ENCODE results near the gene MEGF8. TPM values are rescaled to one million over a fixed set of nuclear protein-coding genes. Genes with fewer than 3 reads are reported as not detected.

The MEGF8 gene
- total and polyA plus RNA-seq, 2 experiments from 2014 or later: 5.4 to 26.6 TPM

DNA sequence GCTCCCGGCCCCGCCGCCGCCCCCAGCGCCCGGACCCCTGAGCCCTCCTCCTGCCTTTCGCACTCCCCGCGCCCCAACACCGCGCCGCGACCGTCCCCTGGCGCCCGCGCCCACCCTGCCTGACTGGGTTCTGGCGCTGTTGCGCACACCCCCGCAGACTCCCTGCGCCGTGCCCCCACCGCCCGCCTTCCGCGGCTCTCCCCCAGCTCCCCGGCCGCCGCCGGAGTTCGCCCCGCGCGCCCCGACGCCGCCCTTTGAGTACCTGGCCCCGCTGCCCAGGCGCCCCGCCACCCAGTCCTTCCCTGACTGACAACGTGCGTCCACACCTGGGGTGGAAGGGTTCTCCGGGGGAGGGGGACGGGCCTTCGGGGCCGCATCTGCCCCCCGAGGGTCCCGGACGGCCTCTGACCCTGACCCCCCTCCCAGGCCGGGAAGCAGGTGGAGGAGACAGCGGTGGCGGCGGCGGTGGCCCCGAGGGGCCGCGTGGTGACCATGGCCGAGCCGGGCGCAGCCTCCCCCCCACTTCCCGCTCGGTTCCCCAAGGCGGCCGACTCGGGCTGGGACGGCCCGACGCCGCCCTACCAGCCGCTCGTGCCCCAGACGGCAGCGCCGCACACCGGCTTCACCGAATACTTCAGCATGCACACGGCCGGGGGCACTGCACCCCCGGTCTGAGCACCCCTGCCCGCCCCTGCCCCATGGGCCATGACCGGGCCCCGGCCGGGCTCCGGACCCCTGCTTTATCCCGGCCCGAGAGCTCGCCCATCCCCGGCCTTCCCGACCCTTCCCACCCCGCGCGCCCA lies 1.4 kb upstream of the MEGF8 start:
- in situ Hi-C loops (cut with MboI): no loop called here

DNA sequence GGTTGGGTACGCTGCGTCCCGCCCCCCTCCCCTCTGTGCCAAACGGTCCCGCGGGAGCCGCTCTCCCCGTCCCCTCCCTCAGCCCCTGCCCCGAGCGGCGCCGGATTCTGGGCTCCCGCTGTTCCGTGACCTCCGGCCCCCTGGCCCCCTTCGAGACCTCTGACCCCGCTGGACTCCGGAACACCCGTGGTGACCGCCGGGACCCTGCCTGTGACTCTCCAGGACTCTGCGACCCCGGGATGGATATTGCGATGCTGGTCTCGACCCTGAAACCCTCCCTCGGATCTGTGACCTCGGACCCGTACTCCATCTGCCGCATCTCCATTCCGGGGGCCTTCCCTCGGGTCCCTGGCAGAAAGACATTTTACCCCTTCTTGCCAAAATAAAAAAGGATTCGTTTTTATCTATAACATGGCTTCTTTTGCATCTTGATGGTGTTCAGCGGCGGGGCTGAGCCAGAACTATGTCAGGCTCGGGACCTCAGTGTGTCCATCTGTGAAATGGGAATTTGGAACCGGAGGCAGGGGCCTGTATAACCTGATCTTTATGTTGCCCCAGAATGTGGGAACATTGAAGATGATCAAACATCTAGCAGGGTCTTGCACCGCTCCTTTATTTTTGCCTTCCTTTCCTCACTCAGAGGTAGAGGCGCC lies 654 bp upstream of the MEGF8 start:
- Histone ChIP-seq H3K27ac (no peak overlapping the region), H3K27me3 (replicated peaks; ENCODE audit: insufficient read depth) (peaks cover 18% of the 10 kb centered on the region), H3K9ac (no peak overlapping the region), H3K9me2 (ENCODE audit: insufficient read depth) (no peaks in the 10 kb centered on the region), H3K36me3 (ENCODE audit: low read depth) (no peaks in the 10 kb centered on the region), H3F3A (ENCODE audit: insufficient read depth) (no peaks in the 10 kb centered on the region), H3K4me1 (ENCODE audit: insufficient read depth) (peaks cover 5% of the 10 kb centered on the region; the same call in 1 of the 2 replicates), H3K4me3 (peak overlapping the region; percentile 32), H3K9me3 (ENCODE audit: low read depth) (no peaks in the 10 kb centered on the region), H2AFZ (peak overlapping the region; percentile 59), H3K4me2 (ENCODE audit: unreplicated experiment) (peak overlapping the region; percentile 32), H4K20me1 (ENCODE audit: insufficient read depth) (no peaks in the 10 kb centered on the region), H3K79me2 (ENCODE audit: insufficient read depth) (peaks cover 30% of the 10 kb centered on the region)
- 2% methylated on average over 23 to 38 of the region's 38 CpGs for WGBS, 2 experiments (ENCODE audit: low coverage in 1 of 2, low lambda C conversion rate in 2 of 2, missing lambda C conversion rate in 2 of 2)
- in situ Hi-C loops (cut with MboI): no loop called here
- TF ChIP-seq EZH2phosphoT487 (IDR thresholded peaks at IDR 0.05; ENCODE audit: insufficient read depth, low read depth) (0 out of 2 replicates have a peak, but pooled peaks have one; percentile 60), EZH2 (IDR thresholded peaks at IDR 0.05; ENCODE audit: insufficient read depth, poor library complexity, severe bottlenecking) (no peak)
- DNase-seq: no peak

More for the DNA sequence above, 1.4 kb upstream of the MEGF8 start:
- Histone ChIP-seq H3K4me3 (no peak overlapping the region), H2AFZ (no peak overlapping the region), H4K20me1 (ENCODE audit: insufficient read depth) (no peaks in the 10 kb centered on the region), H3K9me2 (ENCODE audit: insufficient read depth) (no peaks in the 10 kb centered on the region), H3K79me2 (ENCODE audit: insufficient read depth) (peaks cover 30% of the 10 kb centered on the region), H3K4me1 (ENCODE audit: insufficient read depth) (peaks cover 5% of the 10 kb centered on the region; the same call in 1 of the 2 replicates), H3K27ac (no peak overlapping the region), H3K4me2 (ENCODE audit: unreplicated experiment) (no peak overlapping the region), H3K9ac (no peak overlapping the region), H3F3A (ENCODE audit: insufficient read depth) (no peaks in the 10 kb centered on the region), H3K27me3 (replicated peaks; ENCODE audit: insufficient read depth) (peaks cover 18% of the 10 kb centered on the region), H3K9me3 (ENCODE audit: low read depth) (no peaks in the 10 kb centered on the region), H3K36me3 (ENCODE audit: low read depth) (no peaks in the 10 kb centered on the region)
- WGBS, 2 experiments (ENCODE audit: low coverage in 1 of 2, low lambda C conversion rate in 2 of 2, missing lambda C conversion rate in 2 of 2): 5 to 6% methylated on average over 42 to 74 of the region's 92 CpGs
- peak; percentile 54 for DNase-seq
- TF ChIP-seq EZH2 (IDR thresholded peaks at IDR 0.05; ENCODE audit: insufficient read depth, poor library complexity, severe bottlenecking) (peak; percentile 29), EZH2phosphoT487 (IDR thresholded peaks at IDR 0.05; ENCODE audit: insufficient read depth, low read depth) (no peak)

DNA sequence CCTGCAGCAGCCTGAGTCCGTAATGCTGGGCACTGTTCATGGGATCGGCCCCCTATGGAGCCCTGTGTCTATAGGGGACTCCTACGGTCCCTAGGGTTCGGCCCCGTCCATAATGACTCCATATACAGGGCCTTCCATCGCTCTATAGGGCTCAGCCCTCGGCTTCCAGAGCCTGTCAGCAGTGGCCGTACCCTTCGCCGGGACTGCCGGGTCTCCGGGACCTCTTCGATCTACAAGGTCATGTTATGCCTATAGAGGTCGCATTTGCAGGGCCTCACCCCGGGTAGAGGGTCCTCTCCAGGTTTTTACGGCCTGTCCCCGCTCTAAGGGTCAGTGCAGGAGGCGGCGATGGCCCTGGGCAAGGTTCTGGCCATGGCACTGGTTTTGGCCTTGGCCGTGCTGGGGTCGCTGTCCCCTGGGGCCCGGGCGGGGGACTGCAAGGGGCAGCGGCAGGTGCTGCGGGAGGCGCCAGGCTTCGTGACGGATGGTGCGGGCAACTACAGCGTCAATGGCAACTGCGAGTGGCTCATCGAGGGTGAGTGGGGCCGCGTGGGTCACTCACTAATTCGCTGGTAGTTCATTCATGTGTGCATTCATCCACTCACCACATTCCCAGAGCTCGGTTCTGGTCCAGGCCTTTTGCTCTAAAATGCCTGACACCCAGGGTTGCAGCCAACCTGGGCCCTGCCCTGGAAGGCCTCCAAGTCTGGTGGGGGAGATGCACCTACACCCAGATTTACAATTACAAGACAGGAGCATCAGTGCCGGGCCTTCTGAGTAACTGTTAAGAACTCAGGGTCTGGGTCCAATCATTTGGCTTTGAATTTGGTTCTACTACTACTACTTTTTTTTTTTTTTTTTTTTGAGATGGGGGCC lies 699 bp downstream of the MEGF8 start:
- peaks cover 5% of the 10 kb centered on the region; the same call in 1 of the 2 replicates for H3K4me1 ChIP-seq (ENCODE audit: insufficient read depth)
- no peaks in the 10 kb centered on the region for H3F3A ChIP-seq (ENCODE audit: insufficient read depth)
- no peaks in the 10 kb centered on the region for H4K20me1 ChIP-seq (ENCODE audit: insufficient read depth)
- H3K79me2 ChIP-seq (ENCODE audit: insufficient read depth): peaks cover 35% of the 10 kb centered on the region
- H3K4me2 ChIP-seq (ENCODE audit: unreplicated experiment): peak overlapping the region; percentile 82
- H3K9ac ChIP-seq: peak overlapping the region; percentile 77
- no peak overlapping the region for H3K27ac ChIP-seq
- no peaks in the 10 kb centered on the region for H3K36me3 ChIP-seq (ENCODE audit: low read depth)
- peaks cover 18% of the 10 kb centered on the region for H3K27me3 ChIP-seq (replicated peaks; ENCODE audit: insufficient read depth)
- no peak for TF ChIP-seq EZH2phosphoT487 (IDR thresholded peaks at IDR 0.05; ENCODE audit: insufficient read depth, low read depth)
- TF ChIP-seq EZH2 (IDR thresholded peaks at IDR 0.05; ENCODE audit: insufficient read depth, poor library complexity, severe bottlenecking): no peak
- H3K9me3 ChIP-seq (ENCODE audit: low read depth): no peaks in the 10 kb centered on the region
- in situ Hi-C loops (cut with MboI): no loop called here
- peak; percentile 51 for DNase-seq
- H3K9me2 ChIP-seq (ENCODE audit: insufficient read depth): no peaks in the 10 kb centered on the region
- H3K4me3 ChIP-seq: peak overlapping the region; percentile 76
- peak overlapping the region; percentile 83 for H2AFZ ChIP-seq
- WGBS, 2 experiments (ENCODE audit: low coverage in 1 of 2, low lambda C conversion rate in 2 of 2, missing lambda C conversion rate in 2 of 2): 4 to 6% methylated on average over 31 to 34 of the region's 37 CpGs

DNA sequence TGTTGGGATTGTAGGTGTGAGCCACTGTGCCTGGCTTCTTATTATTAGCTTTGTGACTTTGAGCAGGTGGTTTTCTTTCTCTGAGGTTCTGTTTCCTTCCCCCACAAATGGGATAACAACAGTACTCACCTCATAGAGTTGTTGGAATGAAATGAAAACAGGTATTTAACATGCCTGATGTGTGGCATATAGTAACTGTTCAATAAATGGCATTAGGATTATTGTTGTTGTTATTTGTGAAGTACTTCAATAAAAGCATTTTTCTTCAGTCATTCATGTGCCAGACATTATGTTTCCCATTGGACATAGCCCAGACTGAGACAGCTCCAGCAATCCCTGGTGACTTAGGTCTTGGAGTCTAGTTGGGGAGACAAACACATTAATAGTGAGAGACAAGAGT lies 1.5 kb downstream of the MEGF8 start:
- Histone ChIP-seq H3K79me2 (ENCODE audit: insufficient read depth) (peaks cover 35% of the 10 kb centered on the region), H3K27me3 (replicated peaks; ENCODE audit: insufficient read depth) (peaks cover 18% of the 10 kb centered on the region), H3K27ac (no peak overlapping the region), H3K9me3 (ENCODE audit: low read depth) (no peaks in the 10 kb centered on the region), H3K4me2 (ENCODE audit: unreplicated experiment) (no peak overlapping the region), H3F3A (ENCODE audit: insufficient read depth) (no peaks in the 10 kb centered on the region), H2AFZ (no peak overlapping the region), H3K4me1 (ENCODE audit: insufficient read depth) (peaks cover 5% of the 10 kb centered on the region; the same call in 1 of the 2 replicates), H3K9ac (peak overlapping the region; percentile 77; the same call in 1 of the 2 replicates), H3K36me3 (ENCODE audit: low read depth) (no peaks in the 10 kb centered on the region), H4K20me1 (ENCODE audit: insufficient read depth) (no peaks in the 10 kb centered on the region), H3K4me3 (no peak overlapping the region), H3K9me2 (ENCODE audit: insufficient read depth) (no peaks in the 10 kb centered on the region)
- no peak for DNase-seq
- in situ Hi-C loops (cut with MboI): no loop called here
- TF ChIP-seq EZH2phosphoT487 (IDR thresholded peaks at IDR 0.05; ENCODE audit: insufficient read depth, low read depth): no peak
- no peak for TF ChIP-seq EZH2 (IDR thresholded peaks at IDR 0.05; ENCODE audit: insufficient read depth, poor library complexity, severe bottlenecking)
